PC-9 (cell line): ENCODE results near the gene DDX17. TPM values are rescaled to one million over a fixed set of nuclear protein-coding genes. Genes with fewer than 3 reads are reported as not detected.
A peak's percentile ranks its signal among the peaks of the same experiment; 100 is the strongest.

ENCODE experiments used
- BruUV-seq: library from RNA; stranded (reverse); fragments of 400-500 nt; replicated peaks from 2 replicates; lab custom pipeline; 2021; lab: Mats Ljungman, UMichigan
- CTCF ChIA-PET: fragments of 300-600 bp; sonication (Branson Sonifier 250); formaldehyde crosslinking; loops from one replicate; lab custom pipeline; 2022; ENCODE audit warnings: antibody characterized with exemption; lab: Charles Lee
- POLR2A ChIA-PET: fragments of 300-600 bp; sonication (Branson Sonifier 250); formaldehyde crosslinking; loops from one replicate; lab custom pipeline; 2022; ENCODE audit warnings: antibody characterized with exemption; ENCODE audit not compliant: unreplicated experiment; lab: Charles Lee
- DNase-seq, 2 experiments: peaks; one replicate each; pipeline versions ENCODE4 v3.0.0 to v3.0.0-alpha.2; 2015 to 2022; ENCODE audit warnings: mixed read lengths in 1 of 2
- H2AFZ ChIP-seq: fragments of 200-600 bp; sonication (generic); 2 replicates; pipeline ENCODE4 v1.8.1; 2017; ENCODE audit warnings: antibody characterized with exemption
- H3F3A ChIP-seq: fragments of 200-600 bp; sonication (generic); 2 replicates; pipeline ENCODE4 v1.8.1; 2017; ENCODE audit warnings: antibody characterized with exemption, mild to moderate bottlenecking, low read depth; ENCODE audit not compliant: insufficient read depth
- H3K27ac ChIP-seq: fragments of 200-600 bp; sonication (generic); 2 replicates; pipeline ENCODE4 v1.6.1; 2016; ENCODE audit warnings: mixed run types
- H3K27me3 ChIP-seq: fragments of 200-600 bp; sonication (generic); 2 replicates; pipeline ENCODE4 v1.6.1; 2016; ENCODE audit warnings: low read depth, mixed run types; ENCODE audit not compliant: insufficient read depth
- H3K36me3 ChIP-seq: fragments of 200-600 bp; sonication (generic); 2 replicates; pipeline ENCODE4 v1.6.1; 2016; ENCODE audit warnings: low read depth, mixed run types
- H3K4me1 ChIP-seq: fragments of 200-600 bp; sonication (generic); replicated peaks from 2 replicates; pipeline ENCODE4 v1.6.1; 2016; ENCODE audit warnings: mixed run types; ENCODE audit not compliant: insufficient read depth
- H3K4me2 ChIP-seq: fragments of 200-600 bp; sonication (generic); 2 replicates; pipeline ENCODE4 v1.6.1; 2017; ENCODE audit warnings: mixed run types
- H3K4me3 ChIP-seq: fragments of 200-600 bp; sonication (generic); 2 replicates; pipeline ENCODE4 v1.6.1; 2016; ENCODE audit warnings: mixed run types
- H3K79me2 ChIP-seq: fragments of 200-600 bp; sonication (generic); 2 replicates; pipeline ENCODE4 v1.6.1; 2017; ENCODE audit warnings: low read depth, mixed run types
- H3K9me2 ChIP-seq: fragments of 200-600 bp; sonication (generic); 2 replicates; pipeline ENCODE4 v1.8.1; 2017; ENCODE audit warnings: mild to moderate bottlenecking; ENCODE audit not compliant: insufficient read depth
- H3K9me3 ChIP-seq: fragments of 200-600 bp; sonication (generic); 2 replicates; pipeline ENCODE4 v1.8.1; 2016; ENCODE audit warnings: low read depth; ENCODE audit not compliant: insufficient read depth
- H4K20me1 ChIP-seq: fragments of 200-600 bp; sonication (generic); 2 replicates; pipeline ENCODE4 v1.8.1; 2017; ENCODE audit not compliant: insufficient read depth
- CTCF ChIP-seq: fragments of 200-600 bp; sonication (generic); conservative IDR thresholded peaks from 2 replicates; pipeline ENCODE4 v1.6.1; 2017; ENCODE audit warnings: mixed run types, antibody characterized with exemption, mild to moderate bottlenecking, moderate library complexity
- EZH2 ChIP-seq: fragments of 200-600 bp; sonication (generic); IDR thresholded peaks from 2 replicates; pipeline ENCODE4 v1.8.0; 2017; ENCODE audit warnings: antibody characterized with exemption, low read depth
- intact Hi-C: fragments of 100-400 bp; cut with micrococcal nuclease; formaldehyde crosslinking; loops from one replicate; pipeline ENCODE4 v1.10.0; 2022; ENCODE audit not compliant: unreplicated experiment
- total RNA-seq: library from RNA; stranded (reverse); gene quantifications from 2 replicates; pipeline ENCODE4 v1.2.3, GENCODE V29; 2021

The DDX17 gene
- total RNA-seq, 1 experiment from 2014 or later: 511 TPM

DNA sequence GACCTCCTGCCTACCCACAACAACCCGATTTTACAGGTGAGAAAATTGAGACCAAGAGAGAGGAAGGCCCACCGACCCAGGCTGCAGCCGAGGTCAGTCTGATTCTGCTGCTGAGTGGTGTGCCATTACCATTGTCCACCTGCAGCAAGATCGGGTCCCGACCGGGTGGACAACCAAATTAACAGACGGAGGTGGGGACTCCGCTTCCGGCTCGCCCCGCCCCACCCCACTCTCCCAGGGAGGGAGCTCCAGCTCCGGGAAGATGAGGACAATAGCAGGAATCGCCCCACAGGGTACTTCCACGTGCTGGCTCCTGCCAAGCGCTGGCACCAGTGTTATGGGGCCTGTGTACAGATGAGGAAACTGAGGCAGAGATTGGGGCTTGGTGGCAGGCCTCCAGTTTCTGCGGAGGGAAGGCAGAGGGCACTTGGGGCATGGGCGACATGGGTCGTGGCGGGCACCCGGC is 38.6 kb downstream of the DDX17 start:
- Histone ChIP-seq H2AFZ (peak overlapping the region; percentile 91; the same call in 1 of the 2 replicates), H3K4me1 (peaks cover 11% of the 10 kb centered on the region), H3K9me2 (no peaks in the 10 kb centered on the region), H3K36me3 (no peaks in the 10 kb centered on the region), H3K27me3 (peaks cover 7% of the 10 kb centered on the region; the same call in 1 of the 2 replicates), H3K9me3 (no peaks in the 10 kb centered on the region), H3K4me2 (peak overlapping the region; percentile 91), H3K27ac (no peak overlapping the region), H3K4me3 (peak overlapping the region; percentile 65), H3F3A (peaks cover 9% of the 10 kb centered on the region; the same call in 1 of the 2 replicates), H4K20me1 (no peaks in the 10 kb centered on the region), H3K79me2 (no peaks in the 10 kb centered on the region)
- POLR2A ChIA-PET: interaction anchor here (0.6 kb wide), 1 partner anchor 289 kb away, joined by 6 read pairs; no protein-coding TSS in a partner anchor
- intact Hi-C loops: no loop called here
- no peak for DNase-seq
- CTCF ChIA-PET: no interaction called here
- TF ChIP-seq EZH2: no peak
- BruUV-seq: no TSS peak

GRCh38 chr22:38465673-38466490 is 40.2 kb downstream of the DDX17 start:
- H2AFZ ChIP-seq: no peak overlapping the region
- H3K9me2 ChIP-seq: no peaks in the 10 kb centered on the region
- no peaks in the 10 kb centered on the region for H3K79me2 ChIP-seq
- no peaks in the 10 kb centered on the region for H4K20me1 ChIP-seq
- peaks cover 22% of the 10 kb centered on the region; the same call in 1 of the 2 replicates for H3F3A ChIP-seq
- POLR2A ChIA-PET: no interaction called here
- TF ChIP-seq CTCF (no peak), EZH2 (no peak)
- H3K4me1 ChIP-seq: peaks cover 19% of the 10 kb centered on the region
- no peak overlapping the region for H3K4me2 ChIP-seq
- no peaks in the 10 kb centered on the region for H3K36me3 ChIP-seq
- H3K27ac ChIP-seq: no peak overlapping the region
- no peaks in the 10 kb centered on the region for H3K9me3 ChIP-seq
- CTCF ChIA-PET: no interaction called here
- intact Hi-C loops: no loop called here
- BruUV-seq: no TSS peak
- no peak for DNase-seq
- peaks cover 7% of the 10 kb centered on the region; the same call in 1 of the 2 replicates for H3K27me3 ChIP-seq
- H3K4me3 ChIP-seq: no peak overlapping the region

GRCh38 chr22:38464992-38465672 is 41.0 kb downstream of the DDX17 start:
- CTCF ChIA-PET: interaction anchor here (0.5 to 0.7 kb wide), 3 partner anchors 52 to 559 kb away, joined by 3 to 12 read pairs (median 3); partner anchors contain the start of gene MICALL1
- no peaks in the 10 kb centered on the region for H4K20me1 ChIP-seq
- POLR2A ChIA-PET: no interaction called here

More at GRCh38 chr22:38464992-38465672, 41.0 kb downstream of the DDX17 start:
- no peak for DNase-seq
- no peak overlapping the region for H3K27ac ChIP-seq
- no peak overlapping the region for H2AFZ ChIP-seq
- H3K4me3 ChIP-seq: no peak overlapping the region
- H3K9me3 ChIP-seq: no peaks in the 10 kb centered on the region
- no peak for TF ChIP-seq CTCF
- no peak for TF ChIP-seq EZH2
- H3K79me2 ChIP-seq: no peaks in the 10 kb centered on the region
- H3K27me3 ChIP-seq: peaks cover 7% of the 10 kb centered on the region; the same call in 1 of the 2 replicates
- intact Hi-C loops: no loop called here
- no TSS peak for BruUV-seq
- no peak overlapping the region for H3K4me2 ChIP-seq
- H3K36me3 ChIP-seq: no peaks in the 10 kb centered on the region
- peaks cover 30% of the 10 kb centered on the region; the same call in 1 of the 2 replicates for H3F3A ChIP-seq
- peaks cover 19% of the 10 kb centered on the region for H3K4me1 ChIP-seq
- no peaks in the 10 kb centered on the region for H3K9me2 ChIP-seq
